ENCODE results near the gene KIF21B.

The KIF21B gene

GRCh38 chr1:200921571-200922110, 101.9 kb downstream of the KIF21B start:
- Histone ChIP-seq H3K27me3 (ENCODE audit: control insufficient read depth, insufficient read depth, low read length) (no peaks in the 10 kb centered on the region), H3K4me3 (ENCODE audit: low read length) (no peak overlapping the region), H3K4me1 (ENCODE audit: control insufficient read depth, insufficient read depth, low read length) (no peaks in the 10 kb centered on the region), H3K27ac (ENCODE audit: low read length) (no peak overlapping the region), H3K36me3 (ENCODE audit: control insufficient read depth, insufficient read depth, low read length) (no peaks in the 10 kb centered on the region; the same call in 1 of the 2 replicates), H3K9me3 (ENCODE audit: control insufficient read depth, insufficient read depth, low read length) (no peaks in the 10 kb centered on the region)
- WGBS (ENCODE audit: insufficient coverage, insufficient read length) = no CpG with 5 or more reads among the region's 9 CpGs
- DNase-seq (ENCODE audit: low read depth, low spot score) = no peak

All from iPS DF 6.9 (cell line).